Liver (tissue), 3 donors: ENCODE data around the gene EGFR.

Source experiments
- ATF3 ChIP-seq: IDR thresholded peaks from 2 replicates; pipeline ENCODE4 v1.6.1; 2016; ENCODE audit warnings: antibody characterized with exemption
- CTCF ChIP-seq: fragments of 150-350 bp; IDR thresholded peaks from 2 replicates; pipeline ENCODE4 v1.5.1; 2017; ENCODE audit warnings: improper control_type of control experiment, low read depth, low read length; ENCODE audit not compliant: missing input control
- EGR1 ChIP-seq, 2 donors: IDR thresholded peaks; 2 replicates each; pipeline ENCODE4 v1.6.1; 2016 to 2018; ENCODE audit warnings: antibody characterized with exemption in 2 of 2, low read depth in 2 of 2
- GABPA ChIP-seq, 2 donors: IDR thresholded peaks in 1 of 2; conservative IDR thresholded peaks in 1 of 2; 2 replicates each; pipeline ENCODE4 v1.6.1; 2016; ENCODE audit warnings: antibody characterized with exemption in 2 of 2, mild to moderate bottlenecking in 1 of 2, moderate library complexity in 1 of 2
- JUND ChIP-seq, 2 donors: IDR thresholded peaks; 2 replicates each; pipeline ENCODE4 v1.6.1; 2016; ENCODE audit warnings: antibody characterized with exemption in 2 of 2
- MAX ChIP-seq: IDR thresholded peaks from 2 replicates; pipeline ENCODE4 v1.6.1; 2016; ENCODE audit warnings: antibody characterized with exemption
- NR2F2 ChIP-seq: IDR thresholded peaks from 2 replicates; pipeline ENCODE4 v1.6.1; 2016; ENCODE audit warnings: antibody characterized with exemption
- RAD21 ChIP-seq, 2 donors: IDR thresholded peaks; 2 replicates each; pipeline ENCODE4 v1.6.1; 2016; ENCODE audit warnings: antibody characterized with exemption in 2 of 2, mild to moderate bottlenecking in 2 of 2
- REST ChIP-seq: IDR thresholded peaks from 2 replicates; pipeline ENCODE4 v1.6.1; 2016; ENCODE audit warnings: antibody characterized with exemption, mild to moderate bottlenecking
- SP1 ChIP-seq: IDR thresholded peaks from 2 replicates; pipeline ENCODE4 v1.6.1; 2018; ENCODE audit warnings: antibody characterized with exemption, mild to moderate bottlenecking
- TAF1 ChIP-seq: conservative IDR thresholded peaks from 2 replicates; pipeline ENCODE4 v1.6.1; 2016; ENCODE audit warnings: antibody characterized with exemption, mild to moderate bottlenecking
- YY1 ChIP-seq: IDR thresholded peaks from 2 replicates; pipeline ENCODE4 v1.6.1; 2016; ENCODE audit warnings: antibody characterized with exemption, mild to moderate bottlenecking
- ZBTB33 ChIP-seq: IDR thresholded peaks from 2 replicates; pipeline ENCODE4 v1.6.1; 2016; ENCODE audit warnings: antibody characterized with exemption
- donor health status: healthy.
- donor health status: healthy.

DNA sequence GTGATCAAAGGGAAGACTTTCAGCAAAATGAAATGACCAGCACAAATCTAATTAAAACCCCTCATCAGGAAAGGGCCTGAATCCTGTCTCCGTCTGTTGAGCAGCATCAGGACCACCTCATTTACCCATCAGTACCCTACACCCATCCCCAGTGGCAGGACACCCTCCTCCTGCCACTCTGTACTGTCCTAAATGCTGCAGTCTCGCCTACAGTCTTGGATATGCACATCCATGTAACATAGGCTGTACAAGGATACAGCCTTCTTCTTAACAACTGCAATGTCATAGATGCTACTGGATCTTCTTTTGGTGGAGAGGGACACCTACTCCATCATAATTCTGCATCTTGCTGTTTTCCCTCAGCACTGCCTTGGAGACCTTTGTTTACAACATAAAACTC lies 206.0 kb downstream of the EGFR start:
- no peak for TF ChIP-seq CTCF
- no peak for TF ChIP-seq TAF1
- TF ChIP-seq GABPA (IDR thresholded peaks at IDR 0.05 in 1 of 2, conservative IDR thresholded peaks at IDR 0.05 in 1 of 2) = no peak
- no peak for TF ChIP-seq RAD21 (IDR thresholded peaks at IDR 0.05)
- no peak for TF ChIP-seq YY1
- TF ChIP-seq MAX = no peak
- TF ChIP-seq JUND (IDR thresholded peaks at IDR 0.05) = no peak
- TF ChIP-seq EGR1 (IDR thresholded peaks at IDR 0.05; ENCODE audit: low read depth in 2 of 2) = no peak
- TF ChIP-seq NR2F2 = no peak
- no peak for TF ChIP-seq ATF3
- TF ChIP-seq REST = no peak
- TF ChIP-seq ZBTB33 = no peak
- TF ChIP-seq SP1 = no peak
